IMR-90 (cell line): ENCODE measurements around the gene APBB3. TPM values are rescaled to one million over a fixed set of nuclear protein-coding genes. Genes with fewer than 3 reads are reported as not detected.

Source experiments
- ATAC-seq: fragments of 200-7000 bp; cut with Tn5 transposase; 2 replicates; pipeline ENCODE4 v1.9.1; 2020; ENCODE audit warnings: low read depth, mild to moderate bottlenecking, moderate library complexity
- BruUV-seq: library from RNA; stranded (reverse); fragments of 400-500 nt; replicated peaks from 2 replicates; lab custom pipeline; 2021; lab: Mats Ljungman, UMichigan
- CTCF ChIA-PET: fragments of 300-600 bp; formaldehyde crosslinking; extraction: SDS; loops from one replicate; lab custom pipeline; 2021; ENCODE audit warnings: antibody characterized with exemption; lab: Yijun Ruan, JAX
- POLR2A ChIA-PET: fragments of 300-600 bp; sonication (Branson Sonifier 250); formaldehyde crosslinking; loops from one replicate; lab custom pipeline; 2022; ENCODE audit warnings: antibody characterized with exemption; ENCODE audit not compliant: unreplicated experiment; lab: Charles Lee
- DNase-seq: peaks from one replicate; pipeline ENCODE4 v3.0.0; 2013
- H2AFZ ChIP-seq: replicated peaks from 2 replicates; pipeline ENCODE3; 2013; ENCODE audit warnings: low read length, mild to moderate bottlenecking; ENCODE audit not compliant: poor library complexity
- H2AK5ac ChIP-seq: 2 replicates; pipeline ENCODE4 v1.6.1; 2013; ENCODE audit warnings: low read depth, low read length, inconsistent platforms
- H2AK9ac ChIP-seq: replicated peaks from 2 replicates; pipeline ENCODE3; 2013; ENCODE audit warnings: mild to moderate bottlenecking, low read depth, low read length, moderate library complexity; ENCODE audit not compliant: poor library complexity
- H2BK120ac ChIP-seq: 2 replicates; pipeline ENCODE4 v1.6.1; 2013; ENCODE audit warnings: low read depth, low read length, inconsistent platforms
- H2BK15ac ChIP-seq: 3 replicates; pipeline ENCODE4 v1.6.1; 2013; ENCODE audit warnings: low read depth, low read length, inconsistent platforms
- H2BK20ac ChIP-seq: 2 replicates; pipeline ENCODE4 v1.6.1; 2013; ENCODE audit warnings: low read depth, mild to moderate bottlenecking, inconsistent platforms, low read length, moderate library complexity
- H2BK5ac ChIP-seq: 2 replicates; pipeline ENCODE4 v1.6.1; 2013; ENCODE audit warnings: mild to moderate bottlenecking, low read depth, low read length, inconsistent platforms; ENCODE audit not compliant: poor library complexity, severe bottlenecking
- H3K14ac ChIP-seq: replicated peaks from 2 replicates; pipeline ENCODE4 v1.6.1; 2013; ENCODE audit warnings: low read depth, low read length, inconsistent platforms
- H3K18ac ChIP-seq: 2 replicates; pipeline ENCODE4 v1.6.1; 2013; ENCODE audit warnings: low read depth, low read length, control low read depth
- H3K23ac ChIP-seq: 2 replicates; pipeline ENCODE4 v1.6.1; 2013; ENCODE audit warnings: low read depth, low read length, inconsistent platforms
- H3K27ac ChIP-seq: 2 replicates; pipeline ENCODE4 v1.5.1; 2013; ENCODE audit warnings: mild to moderate bottlenecking, control low read depth, low read length; ENCODE audit not compliant: insufficient read depth
- H3K27me3 ChIP-seq: 2 replicates; pipeline ENCODE4 v1.6.1; 2013; ENCODE audit warnings: low read length; ENCODE audit not compliant: control insufficient read depth, insufficient read depth
- H3K36me3 ChIP-seq: 2 replicates; pipeline ENCODE4 v1.6.1; 2013; ENCODE audit warnings: low read length, mixed read lengths; ENCODE audit not compliant: control insufficient read depth, insufficient read depth
- H3K4ac ChIP-seq: 2 replicates; pipeline ENCODE4 v1.6.1; 2013; ENCODE audit warnings: low read depth, low read length, inconsistent platforms
- H3K4me1 ChIP-seq: 2 replicates; pipeline ENCODE4 v1.6.1; 2013; ENCODE audit warnings: low read length, mixed read lengths; ENCODE audit not compliant: control insufficient read depth, insufficient read depth
- H3K4me2 ChIP-seq: 2 replicates; pipeline ENCODE4 v1.6.1; 2013; ENCODE audit warnings: low read depth, mild to moderate bottlenecking, control low read depth, low read length, moderate library complexity
- H3K4me3 ChIP-seq: 2 replicates; pipeline ENCODE4 v1.5.1; 2013; ENCODE audit warnings: low read depth, mild to moderate bottlenecking, control low read depth, low read length, moderate library complexity; ENCODE audit not compliant: insufficient read depth
- H3K56ac ChIP-seq: 2 replicates; pipeline ENCODE4 v1.6.1; 2013; ENCODE audit warnings: low read length, inconsistent platforms; ENCODE audit not compliant: insufficient read depth; ENCODE audit errors: extremely low read depth
- H3K79me1 ChIP-seq, 2 experiments: 2 replicates each; pipeline ENCODE4 v1.6.1; 2013; ENCODE audit warnings: low read length in 2 of 2, inconsistent platforms in 1 of 2, low read depth in 1 of 2
- H3K9ac ChIP-seq: 2 replicates; pipeline ENCODE4 v1.6.1; 2013; ENCODE audit warnings: low read depth, low read length, control low read depth
- H3K9me1 ChIP-seq: 2 replicates; pipeline ENCODE4 v1.6.1; 2013; ENCODE audit warnings: low read length, inconsistent platforms; ENCODE audit not compliant: insufficient read depth
- H3K9me3 ChIP-seq: 2 replicates; pipeline ENCODE4 v1.6.1; 2013; ENCODE audit warnings: low read length; ENCODE audit not compliant: control insufficient read depth, insufficient read depth
- H4K20me1 ChIP-seq: 2 replicates; pipeline ENCODE4 v1.6.1; 2013; ENCODE audit warnings: low read length, inconsistent platforms; ENCODE audit not compliant: insufficient read depth
- H4K5ac ChIP-seq: 2 replicates; pipeline ENCODE4 v1.6.1; 2013; ENCODE audit warnings: mild to moderate bottlenecking, low read depth, low read length, control low read depth
- H4K8ac ChIP-seq, 2 experiments: 2 replicates each; pipeline ENCODE4 v1.6.1; 2013; ENCODE audit warnings: low read depth in 2 of 2, low read length in 2 of 2, control low read depth in 1 of 2, inconsistent platforms in 1 of 2
- H4K91ac ChIP-seq: 2 replicates; pipeline ENCODE4 v1.6.1; 2013; ENCODE audit warnings: low read depth, low read length, inconsistent platforms; ENCODE audit not compliant: insufficient read depth
- BHLHE40 ChIP-seq: fragments of 150-350 bp; IDR thresholded peaks from 2 replicates; pipeline ENCODE4 v1.6.1; 2016; ENCODE audit warnings: mild to moderate bottlenecking, low read depth, low read length
- CEBPB ChIP-seq: IDR thresholded peaks from 2 replicates; pipeline ENCODE4 v1.6.1; 2012; ENCODE audit warnings: low read depth, low read length, improper control_type of control experiment
- MAZ ChIP-seq: IDR thresholded peaks from 2 replicates; pipeline ENCODE4 v1.6.1; 2012; ENCODE audit warnings: low read depth, mild to moderate bottlenecking, low read length, improper control_type of control experiment, moderate library complexity, borderline replicate concordance
- RAD21 ChIP-seq: IDR thresholded peaks from 2 replicates; pipeline ENCODE4 v1.6.1; 2012; ENCODE audit warnings: low read length, improper control_type of control experiment
- RCOR1 ChIP-seq: IDR thresholded peaks from 2 replicates; pipeline ENCODE4 v1.6.1; 2012; ENCODE audit warnings: mild to moderate bottlenecking, low read length, improper control_type of control experiment; ENCODE audit not compliant: insufficient replicate concordance
- RFX5 ChIP-seq: IDR thresholded peaks from 2 replicates; pipeline ENCODE4 v1.8.0; 2012; ENCODE audit warnings: low read depth, mild to moderate bottlenecking, low read length, moderate library complexity
- SMC3 ChIP-seq: fragments of 150-350 bp; IDR thresholded peaks from 2 replicates; pipeline ENCODE4 v1.6.1; 2016; ENCODE audit warnings: low read depth, mild to moderate bottlenecking, antibody characterized with exemption, low read length, moderate library complexity
- WGBS, 2 experiments: methylation state at CpG; one replicate each; pipeline versions ENCODE4 v1.1.5 to v1.1.7; 2013; ENCODE audit warnings: missing lambda C conversion rate in 2 of 2; ENCODE audit not compliant: insufficient read length in 1 of 2; ENCODE audit errors: extremely low coverage in 2 of 2; 5-methylcytosine and 5-hydroxymethylcytosine counted together
- dilution Hi-C: fragments of 300-500 bp; cut with HindIII; formaldehyde crosslinking; loops from one replicate; pipeline ENCODE4 v1.14.3; 2018; ENCODE audit warnings: low sequenced_read_pairs; ENCODE audit not compliant: unreplicated experiment
- in situ Hi-C: fragments of 300-500 bp; cut with MboI; formaldehyde crosslinking; loops from 3 replicates; pipeline ENCODE4 v1.14.3; 2019; ENCODE audit warnings: low sequenced_read_pairs, inconsistent platforms, mixed read lengths
- intact Hi-C: fragments of 100-400 bp; cut with micrococcal nuclease; formaldehyde crosslinking; loops from 2 replicates; pipeline ENCODE4 v1.10.0; 2022
- polyA plus RNA-seq, 3 experiments: library from polyadenylated mRNA; depleted of rRNA; stranded (reverse); fragments of >200 nt; gene quantifications; 2 replicates each; pipeline ENCODE4 v1.2.3, GENCODE V29; 2012; ENCODE audit warnings: low replicate concordance in 1 of 3
- total RNA-seq: library from RNA; depleted of rRNA; stranded (reverse); fragments of >200 nt; gene quantifications from 2 replicates; pipeline ENCODE4 v1.2.3, GENCODE V29; 2012

The APBB3 gene
- total and polyA plus RNA-seq, 2 of the 4 experiments (the other 2 are of a cell fraction): 6.6 to 23.8 TPM

DNA sequence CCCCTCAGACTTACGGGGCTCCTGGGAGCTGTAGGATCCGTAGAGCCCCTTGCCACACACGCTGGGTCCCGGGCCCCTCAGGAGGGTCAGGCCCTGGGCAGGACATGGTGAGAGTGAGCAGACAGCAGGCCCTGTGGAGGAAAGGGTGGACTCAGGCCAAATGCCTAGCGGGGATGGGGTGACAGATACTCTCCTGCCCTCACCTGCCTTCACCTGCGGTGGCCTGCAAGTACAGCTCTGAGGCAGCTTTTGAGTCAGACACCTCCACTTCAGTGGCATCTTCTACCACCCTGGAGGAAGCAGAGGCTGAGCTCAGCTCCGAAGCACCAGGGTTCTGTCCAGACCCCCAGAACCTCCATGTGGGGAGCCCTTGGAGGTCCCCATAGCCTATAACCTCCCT lies 26.5 kb upstream of the APBB3 start:
- peak overlapping the region; percentile 55 for H2AK9ac ChIP-seq
- intact Hi-C loops (no loop called here), in situ Hi-C loops (no loop called here), dilution Hi-C loops (no loop called here)
- H3K23ac ChIP-seq: no peak overlapping the region
- H3K79me1 ChIP-seq: no peaks in the 10 kb centered on the region
- H3K9me1 ChIP-seq: no peaks in the 10 kb centered on the region
- H3K9me3 ChIP-seq: no peaks in the 10 kb centered on the region
- no peak overlapping the region for H2BK15ac ChIP-seq
- no peaks in the 10 kb centered on the region; the same call in 1 of the 2 replicates for H3K27me3 ChIP-seq
- H2BK20ac ChIP-seq: no peak overlapping the region
- H3K9ac ChIP-seq: no peak overlapping the region
- no peak overlapping the region for H2BK5ac ChIP-seq
- H3K4me2 ChIP-seq: no peak overlapping the region
- POLR2A ChIA-PET: no interaction called here
- H4K20me1 ChIP-seq: no peaks in the 10 kb centered on the region
- no peak overlapping the region for H2AFZ ChIP-seq
- no peak overlapping the region for H4K91ac ChIP-seq
- no TSS peak for BruUV-seq
- H2BK120ac ChIP-seq: no peak overlapping the region
- DNase-seq: no peak
- H3K4me3 ChIP-seq: no peak overlapping the region
- no peaks in the 10 kb centered on the region for H3K36me3 ChIP-seq
- peak overlapping the region; percentile 67; the same call in 1 of the 2 replicates for H2AK5ac ChIP-seq
- no peak overlapping the region for H3K14ac ChIP-seq
- no peak overlapping the region for H4K8ac ChIP-seq
- TF ChIP-seq SMC3 (no peak), MAZ (no peak), CEBPB (no peak), RCOR1 (no peak), RAD21 (no peak), RFX5 (no peak), BHLHE40 (no peak)
- H3K4ac ChIP-seq: 0 out of 2 replicates have a peak overlapping the region, but pooled peaks have one; percentile 50
- no CpG with 5 or more reads among the region's 7 CpGs for WGBS, 2 experiments
- no peak overlapping the region for H3K27ac ChIP-seq
- ATAC-seq: no peak
- peaks cover 12% of the 10 kb centered on the region for H3K4me1 ChIP-seq
- CTCF ChIA-PET: interaction anchor here (1.1 kb wide), 1 partner anchor 13 kb away, joined by 4 read pairs; no protein-coding TSS in a partner anchor
- H3K18ac ChIP-seq: no peak overlapping the region
- no peak overlapping the region for H3K56ac ChIP-seq
- H4K5ac ChIP-seq: no peak overlapping the region
